SK-N-SH (cell line): Measurements from ENCODE around the gene GAS6. TPM values are rescaled to one million over a fixed set of nuclear protein-coding genes. Genes with fewer than 3 reads are reported as not detected.

Experiments used
- CTCF ChIA-PET: fragments of 300-600, 350-600 bp; formaldehyde crosslinking; extraction: SDS; loops from one replicate; lab custom pipeline; 2021; lab: Yijun Ruan, JAX
- POLR2A ChIA-PET: fragments of 350-600 bp; sonication (Branson Sonifier 250); formaldehyde crosslinking; extraction: SDS; loops from one replicate; lab custom pipeline; 2020; ENCODE audit warnings: antibody characterized with exemption, inconsistent platforms; lab: Yijun Ruan, JAX
- DNase-seq: peaks from one replicate; pipeline ENCODE4 v3.0.0; 2012
- H2AFZ ChIP-seq: fragments of 200-600 bp; sonication (generic); 2 replicates; pipeline ENCODE4 v1.8.1; 2016; ENCODE audit warnings: antibody characterized with exemption, mild to moderate bottlenecking, low read depth
- H3F3A ChIP-seq: fragments of 200-600 bp; sonication (generic); replicated peaks from 2 replicates; pipeline ENCODE3; 2016; ENCODE audit warnings: antibody characterized with exemption, mild to moderate bottlenecking; ENCODE audit not compliant: insufficient read depth
- H3K27ac ChIP-seq, 2 experiments: fragments of 200-500 bp in 1 of 2; fragments of 200-600 bp in 1 of 2; sonication (Bioruptor generic) in 1 of 2; sonication (generic), shearing (Covaris generic) in 1 of 2; 2 replicates each; pipeline versions ENCODE4 v1.5.1 to v1.6.1; 2014 to 2016; ENCODE audit warnings: low read depth in 2 of 2, inconsistent platforms in 1 of 2, low read length in 1 of 2, mild to moderate bottlenecking in 1 of 2, mixed read lengths in 1 of 2
- H3K27me3 ChIP-seq: fragments of 200-600 bp; sonication (generic), shearing (Covaris generic); 2 replicates; pipeline ENCODE4 v1.6.1; 2016; ENCODE audit warnings: mixed run types; ENCODE audit not compliant: insufficient read depth
- H3K36me3 ChIP-seq, 2 experiments: fragments of 200-500 bp in 1 of 2; fragments of 200-600 bp in 1 of 2; sonication (Bioruptor generic) in 1 of 2; sonication (generic) in 1 of 2; replicated peaks in 1 of 2; 2 replicates each; pipeline versions ENCODE3 to v1.5.1; 2014 to 2016; ENCODE audit warnings: low read length in 1 of 2, mild to moderate bottlenecking in 1 of 2; ENCODE audit not compliant: insufficient read depth in 2 of 2, control insufficient read depth in 1 of 2
- H3K4me1 ChIP-seq, 2 experiments: fragments of 200-500 bp in 1 of 2; fragments of 200-600 bp in 1 of 2; sonication (Bioruptor generic) in 1 of 2; sonication (generic), shearing (Covaris generic) in 1 of 2; 2 replicates each; pipeline versions ENCODE4 v1.5.1 to v1.6.1; 2014 to 2016; ENCODE audit warnings: low read depth in 1 of 2, low read length in 1 of 2, mixed run types in 1 of 2; ENCODE audit not compliant: insufficient read depth in 2 of 2, control insufficient read depth in 1 of 2
- H3K4me2 ChIP-seq: fragments of 200-600 bp; sonication (generic), shearing (Covaris generic); 2 replicates; pipeline ENCODE4 v1.6.1; 2017; ENCODE audit warnings: mixed run types
- H3K4me3 ChIP-seq, 2 experiments: fragments of 200-500 bp in 1 of 2; fragments of 200-600 bp in 1 of 2; sonication (Bioruptor generic) in 1 of 2; sonication (generic), shearing (Covaris generic) in 1 of 2; 2 replicates each; pipeline versions ENCODE4 v1.5.1 to v1.8.1; 2014 to 2016; ENCODE audit warnings: low read depth in 2 of 2, inconsistent platforms in 1 of 2, low read length in 1 of 2, mild to moderate bottlenecking in 1 of 2, mixed read lengths in 1 of 2, moderate library complexity in 1 of 2
- H3K79me2 ChIP-seq: fragments of 200-600 bp; sonication (generic); 2 replicates; pipeline ENCODE4 v1.8.1; 2017; ENCODE audit warnings: mild to moderate bottlenecking; ENCODE audit not compliant: insufficient read depth
- H3K9ac ChIP-seq: fragments of 200-600 bp; sonication (generic); 2 replicates; pipeline ENCODE4 v1.6.1; 2017; ENCODE audit warnings: mixed run types
- H3K9me2 ChIP-seq: fragments of 200-600 bp; sonication (generic); 2 replicates; pipeline ENCODE4 v1.6.1; 2017; ENCODE audit warnings: mixed run types
- H3K9me3 ChIP-seq: fragments of 200-600 bp; sonication (generic); 2 replicates; pipeline ENCODE4 v1.6.1; 2017; ENCODE audit warnings: mixed run types, mild to moderate bottlenecking, moderate library complexity
- H4K20me1 ChIP-seq: fragments of 200-600 bp; sonication (generic); 2 replicates; pipeline ENCODE4 v1.6.1; 2017; ENCODE audit warnings: mild to moderate bottlenecking, mixed run types; ENCODE audit not compliant: insufficient read depth
- CTCF ChIP-seq: fragments of 200-600 bp; sonication (generic); IDR thresholded peaks from 2 replicates; pipeline ENCODE4 v1.6.1; 2017; ENCODE audit warnings: antibody characterized with exemption, mild to moderate bottlenecking, moderate library complexity
- EP300 ChIP-seq, 2 experiments: IDR thresholded peaks; 2 replicates each; pipeline versions ENCODE4 v1.4.0 to v1.6.1; 2012; ENCODE audit warnings: borderline replicate concordance in 1 of 2, low read depth in 1 of 2, low read length in 1 of 2
- FOSL2 ChIP-seq: IDR thresholded peaks from 2 replicates; pipeline ENCODE4 v1.4.0; 2012; ENCODE audit warnings: low read depth, mild to moderate bottlenecking, moderate library complexity, borderline replicate concordance
- GABPA ChIP-seq: IDR thresholded peaks from 2 replicates; pipeline ENCODE4 v1.4.0; 2012; ENCODE audit warnings: low read depth, mild to moderate bottlenecking
- IRF3 ChIP-seq: fragments of 150-350 bp; IDR thresholded peaks from 2 replicates; pipeline ENCODE4 v1.6.1; 2016; ENCODE audit warnings: mild to moderate bottlenecking, low read depth, low read length
- JUND ChIP-seq: IDR thresholded peaks from 2 replicates; pipeline ENCODE4 v1.4.0; 2012
- MXI1 ChIP-seq: IDR thresholded peaks from 2 replicates; pipeline ENCODE4 v1.6.1; 2012; ENCODE audit warnings: mild to moderate bottlenecking, low read depth, low read length, improper control_type of control experiment
- POLR2AphosphoS5 ChIP-seq: IDR thresholded peaks from 2 replicates; pipeline ENCODE4 v1.6.1; 2012; ENCODE audit warnings: low read depth, low read length
- RCOR1 ChIP-seq: fragments of 150-350 bp; IDR thresholded peaks from 2 replicates; pipeline ENCODE4 v1.6.1; 2017; ENCODE audit warnings: antibody characterized with exemption, low read length
- RXRA ChIP-seq: IDR thresholded peaks from 2 replicates; pipeline ENCODE4 v1.4.0; 2012; ENCODE audit warnings: low read depth, mild to moderate bottlenecking, borderline replicate concordance
- SIN3A ChIP-seq: IDR thresholded peaks from 2 replicates; pipeline ENCODE4 v1.6.1; 2012; ENCODE audit warnings: low read depth, mild to moderate bottlenecking, low read length, moderate library complexity, borderline replicate concordance
- SMC3 ChIP-seq: IDR thresholded peaks from 2 replicates; pipeline ENCODE4 v1.6.1; 2012; ENCODE audit warnings: low read depth, low read length, improper control_type of control experiment
- WGBS: methylation state at CpG from one replicate; pipeline ENCODE4 v1.1.6; 2017; ENCODE audit warnings: low lambda C conversion rate; 5-methylcytosine and 5-hydroxymethylcytosine counted together
- polyA plus RNA-seq, 3 experiments: library from polyadenylated mRNA; depleted of rRNA; stranded (reverse); fragments of >200 nt; gene quantifications; 2 replicates each; pipeline ENCODE4 v1.2.3, GENCODE V29; 2012
- TF ChIP-seq, protein P1 (sequence below): fragments of 150-350 bp; IDR thresholded peaks from 2 replicates; pipeline ENCODE4 v1.6.1; 2017; ENCODE audit warnings: antibody characterized with exemption, low read length, low read depth, borderline replicate concordance
- TF ChIP-seq, protein P2 (sequence below): IDR thresholded peaks from 2 replicates; pipeline ENCODE4 v1.4.0; 2012; ENCODE audit warnings: low read depth, borderline replicate concordance

GAS6 gene
- polyA plus RNA-seq, 1 of the 3 experiments (the other 2 are of a cell fraction): 380 TPM

GRCh38 chr13:113890774-113891480, 27.1 kb upstream of the GAS6 start:
- peaks cover 16% of the 10 kb centered on the region; the same call in 1 of the 2 replicates for H3K9me3 ChIP-seq
- no peak overlapping the region for H3K4me3 ChIP-seq
- peaks cover 0 to 4% of the 10 kb centered on the region in 2 experiments; a peak in 1 of 4 replicates for H3K4me1 ChIP-seq
- H3K9ac ChIP-seq: no peak overlapping the region
- H3K27me3 ChIP-seq: no peaks in the 10 kb centered on the region
- 41% methylated on average over 2 of the region's 2 CpGs for WGBS
- H3K79me2 ChIP-seq: no peaks in the 10 kb centered on the region
- ChIA-PET CTCF (no interaction called here), POLR2A (no interaction called here)
- TF ChIP-seq GABPA (no peak), EP300 (IDR thresholded peaks at IDR 0.05; ENCODE audit: borderline replicate concordance in 1 of 2, low read depth in 1 of 2, low read length in 1 of 2) (no peak), SMC3 (no peak), POLR2AphosphoS5 (no peak), MXI1 (no peak), RCOR1 (no peak), CTCF (no peak), FOSL2 (no peak), JUND (no peak)
- TF ChIP-seq, protein P1, sequence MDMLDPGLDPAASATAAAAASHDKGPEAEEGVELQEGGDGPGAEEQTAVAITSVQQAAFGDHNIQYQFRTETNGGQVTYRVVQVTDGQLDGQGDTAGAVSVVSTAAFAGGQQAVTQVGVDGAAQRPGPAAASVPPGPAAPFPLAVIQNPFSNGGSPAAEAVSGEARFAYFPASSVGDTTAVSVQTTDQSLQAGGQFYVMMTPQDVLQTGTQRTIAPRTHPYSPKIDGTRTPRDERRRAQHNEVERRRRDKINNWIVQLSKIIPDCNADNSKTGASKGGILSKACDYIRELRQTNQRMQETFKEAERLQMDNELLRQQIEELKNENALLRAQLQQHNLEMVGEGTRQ: no peak
- TF ChIP-seq, protein P2, sequence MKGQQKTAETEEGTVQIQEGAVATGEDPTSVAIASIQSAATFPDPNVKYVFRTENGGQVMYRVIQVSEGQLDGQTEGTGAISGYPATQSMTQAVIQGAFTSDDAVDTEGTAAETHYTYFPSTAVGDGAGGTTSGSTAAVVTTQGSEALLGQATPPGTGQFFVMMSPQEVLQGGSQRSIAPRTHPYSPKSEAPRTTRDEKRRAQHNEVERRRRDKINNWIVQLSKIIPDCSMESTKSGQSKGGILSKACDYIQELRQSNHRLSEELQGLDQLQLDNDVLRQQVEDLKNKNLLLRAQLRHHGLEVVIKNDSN: no peak
- no peak overlapping the region for H2AFZ ChIP-seq
- no peaks in the 10 kb centered on the region for H3K36me3 ChIP-seq
- no peaks in the 10 kb centered on the region for H4K20me1 ChIP-seq
- DNase-seq: no peak
- no peaks in the 10 kb centered on the region for H3K9me2 ChIP-seq
- H3K27ac ChIP-seq: no peak overlapping the region
- peaks cover 6% of the 10 kb centered on the region for H3F3A ChIP-seq
- no peak overlapping the region for H3K4me2 ChIP-seq

- Histone ChIP-seq H3F3A (no peaks in the 10 kb centered on the region), H3K36me3 (no peaks in the 10 kb centered on the region), H3K4me3 (no peak overlapping the region), H3K9me2 (no peaks in the 10 kb centered on the region), H3K9ac (no peak overlapping the region), H3K4me1 (no peaks in the 10 kb centered on the region), H3K9me3 (peaks cover 16% of the 10 kb centered on the region; the same call in 1 of the 2 replicates), H3K27me3 (no peaks in the 10 kb centered on the region), H4K20me1 (no peaks in the 10 kb centered on the region), H3K4me2 (no peak overlapping the region), H3K27ac (no peak overlapping the region), H3K79me2 (no peaks in the 10 kb centered on the region), H2AFZ (no peak overlapping the region)
- TF ChIP-seq RXRA (no peak), SMC3 (no peak), IRF3 (no peak), SIN3A (no peak)
- no peak for DNase-seq
- WGBS: 77% methylated on average over 4 of the region's 4 CpGs
- POLR2A ChIA-PET: no interaction called here
- CTCF ChIA-PET: no interaction called here
Observed at GRCh38 chr13:113889467-113889866, 25.6 kb upstream of the GAS6 start.
